ENCODE results near the gene TCAF2.
"Not testable (repeated sequence)": the region's sequence is repeated elsewhere in the genome, so short reads cannot be mapped to it uniquely, and the experiment has no call there.

- not testable (repeated sequence) for TF ChIP-seq CTCF, POLR2A, POLR2AphosphoS5 (IDR thresholded peaks at IDR 0.05)
Measured at GRCh38 chr7:143649902-143650301, 29.1 kb downstream of the TCAF2 start.
